Measurements from ENCODE around the gene RMP24.
A peak's percentile ranks its signal among the peaks of the same experiment; 100 is the strongest.

RMP24 gene

DNA sequence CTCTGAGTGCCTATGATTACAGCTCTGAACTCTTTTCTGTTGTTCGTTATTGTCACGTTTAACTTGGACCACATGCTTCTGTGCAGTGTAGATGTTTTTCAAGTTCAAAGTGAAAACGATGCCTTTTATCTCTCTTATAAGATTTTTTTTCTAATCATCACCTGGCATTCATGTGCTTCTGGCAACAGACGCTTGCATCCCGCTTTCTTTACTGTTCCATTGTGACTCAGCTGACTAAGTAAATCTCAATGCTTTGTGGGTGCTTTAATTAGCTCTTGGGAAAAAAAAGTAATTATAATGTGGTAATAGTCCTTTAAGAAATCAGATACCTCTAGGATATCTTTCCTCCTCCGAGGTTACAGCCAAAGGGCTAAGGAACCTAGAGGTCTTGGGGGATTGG, 31.2 kb upstream of the RMP24 start:
- H3K4me3 ChIP-seq (ENCODE audit: low read depth, low read length) = no peak overlapping the region
- in situ Hi-C loops (cut with HindIII; ENCODE audit: low pct_ligation_motif_present, low sequenced_read_pairs) = no loop called here
- H3K27me3 ChIP-seq (replicated peaks) = no peaks in the 10 kb centered on the region
- no peak for DNase-seq
- H3K36me3 ChIP-seq (replicated peaks) = no peaks in the 10 kb centered on the region
- H3K27ac ChIP-seq = no peak overlapping the region
- TF ChIP-seq, protein P1, sequence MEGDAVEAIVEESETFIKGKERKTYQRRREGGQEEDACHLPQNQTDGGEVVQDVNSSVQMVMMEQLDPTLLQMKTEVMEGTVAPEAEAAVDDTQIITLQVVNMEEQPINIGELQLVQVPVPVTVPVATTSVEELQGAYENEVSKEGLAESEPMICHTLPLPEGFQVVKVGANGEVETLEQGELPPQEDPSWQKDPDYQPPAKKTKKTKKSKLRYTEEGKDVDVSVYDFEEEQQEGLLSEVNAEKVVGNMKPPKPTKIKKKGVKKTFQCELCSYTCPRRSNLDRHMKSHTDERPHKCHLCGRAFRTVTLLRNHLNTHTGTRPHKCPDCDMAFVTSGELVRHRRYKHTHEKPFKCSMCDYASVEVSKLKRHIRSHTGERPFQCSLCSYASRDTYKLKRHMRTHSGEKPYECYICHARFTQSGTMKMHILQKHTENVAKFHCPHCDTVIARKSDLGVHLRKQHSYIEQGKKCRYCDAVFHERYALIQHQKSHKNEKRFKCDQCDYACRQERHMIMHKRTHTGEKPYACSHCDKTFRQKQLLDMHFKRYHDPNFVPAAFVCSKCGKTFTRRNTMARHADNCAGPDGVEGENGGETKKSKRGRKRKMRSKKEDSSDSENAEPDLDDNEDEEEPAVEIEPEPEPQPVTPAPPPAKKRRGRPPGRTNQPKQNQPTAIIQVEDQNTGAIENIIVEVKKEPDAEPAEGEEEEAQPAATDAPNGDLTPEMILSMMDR (IDR thresholded peaks at IDR 0.05; ENCODE audit: low read depth, low read length, missing control alignments) = no peak

DNA sequence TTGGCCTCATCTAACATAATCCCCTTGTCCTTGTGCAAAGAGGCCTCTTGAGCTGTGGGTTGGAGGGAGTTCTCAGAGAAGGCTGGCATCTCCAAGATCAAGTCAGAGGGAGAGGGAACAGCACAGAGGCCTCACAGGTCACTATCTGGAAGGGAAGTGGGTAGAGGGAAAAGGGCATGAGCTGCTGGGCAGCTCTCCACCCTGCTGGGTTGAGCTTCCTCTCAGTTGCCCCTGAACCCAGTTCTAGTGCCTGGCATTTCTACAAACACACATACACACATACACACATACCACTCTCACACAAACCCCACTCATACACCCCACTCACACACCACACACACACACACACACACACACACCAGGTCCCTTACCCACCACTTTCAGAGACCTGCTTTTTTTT, 30.3 kb upstream of the RMP24 start:
- no peak for DNase-seq
- Histone ChIP-seq H3K4me3 (ENCODE audit: low read depth, low read length) (no peak overlapping the region), H3K36me3 (replicated peaks) (no peaks in the 10 kb centered on the region), H3K27ac (no peak overlapping the region), H3K27me3 (replicated peaks) (no peaks in the 10 kb centered on the region)
- in situ Hi-C loops (cut with HindIII; ENCODE audit: low pct_ligation_motif_present, low sequenced_read_pairs) = no loop called here
- TF ChIP-seq, protein P1 (IDR thresholded peaks at IDR 0.05; ENCODE audit: low read depth, low read length, missing control alignments) = no peak

DNA sequence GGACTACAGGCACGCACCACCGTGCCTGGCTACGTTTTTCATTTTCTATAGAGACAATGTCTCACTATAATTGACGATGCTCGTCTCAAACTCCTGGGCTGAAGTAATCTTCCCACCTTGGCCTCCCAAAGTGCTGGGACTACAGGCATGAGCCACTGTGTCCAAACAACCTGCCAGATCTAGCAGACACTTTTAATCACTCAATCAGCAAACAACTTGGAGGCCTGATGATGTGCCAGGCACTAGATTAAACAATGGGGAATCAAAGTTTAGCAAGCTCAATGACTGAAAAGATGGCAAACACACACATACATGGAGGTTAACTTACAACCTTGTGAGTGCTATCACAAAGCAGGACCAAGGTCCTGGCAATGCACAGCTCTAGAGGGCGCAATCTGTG, 29.8 kb upstream of the RMP24 start:
- Histone ChIP-seq H3K27ac (no peak overlapping the region), H3K27me3 (replicated peaks) (no peaks in the 10 kb centered on the region), H3K4me3 (ENCODE audit: low read depth, low read length) (no peak overlapping the region), H3K36me3 (replicated peaks) (no peaks in the 10 kb centered on the region)
- no peak for DNase-seq
- TF ChIP-seq, protein P1 (IDR thresholded peaks at IDR 0.05; ENCODE audit: low read depth, low read length, missing control alignments) = no peak
- in situ Hi-C loops (cut with HindIII; ENCODE audit: low pct_ligation_motif_present, low sequenced_read_pairs) = no loop called here

DNA sequence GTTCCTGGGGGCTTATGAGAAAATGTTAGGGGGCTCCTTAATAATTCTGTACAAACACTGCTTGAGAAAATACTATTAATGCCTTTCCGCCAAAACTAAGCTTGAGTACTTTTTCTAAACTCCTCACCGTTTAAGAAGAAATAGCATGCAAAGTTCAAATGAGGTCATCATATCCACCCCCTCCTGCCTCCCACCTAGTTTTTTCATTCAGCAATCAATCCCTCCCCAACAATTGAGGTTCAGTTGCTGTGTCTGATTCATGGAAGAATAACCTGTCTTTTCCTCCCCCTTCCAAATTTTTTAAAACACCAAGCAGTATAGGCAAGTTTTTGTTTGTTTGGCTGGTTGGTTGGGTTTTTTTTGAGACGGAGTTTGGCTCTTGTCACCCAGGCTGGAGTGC, 24.4 kb upstream of the RMP24 start:
- DNase-seq = no peak
- no peaks in the 10 kb centered on the region for H3K27me3 ChIP-seq (replicated peaks)
- no peak overlapping the region for H3K4me3 ChIP-seq (ENCODE audit: low read depth, low read length)
- no peaks in the 10 kb centered on the region for H3K36me3 ChIP-seq (replicated peaks)
- H3K27ac ChIP-seq = no peak overlapping the region
- in situ Hi-C loops (cut with HindIII; ENCODE audit: low pct_ligation_motif_present, low sequenced_read_pairs) = no loop called here
- TF ChIP-seq, protein P1 (IDR thresholded peaks at IDR 0.05; ENCODE audit: low read depth, low read length, missing control alignments) = no peak

DNA sequence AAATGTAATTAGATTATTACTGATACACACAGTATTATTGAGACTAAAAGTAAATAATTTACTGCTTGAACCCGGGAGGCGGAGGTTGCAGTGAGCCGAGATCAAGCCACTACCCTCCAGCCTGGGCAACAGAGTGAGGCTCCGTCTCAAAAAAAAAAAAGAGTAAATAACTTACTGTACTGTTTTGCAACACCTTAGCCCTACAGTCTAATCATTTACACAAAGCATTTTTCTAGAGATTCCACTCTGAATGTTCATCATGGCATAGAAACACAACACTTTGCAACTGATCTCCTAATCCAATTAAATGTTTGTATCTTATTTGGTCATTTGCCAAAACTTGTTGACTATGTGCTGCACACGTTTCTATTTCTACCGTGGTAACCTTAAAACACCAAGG, 23.4 kb upstream of the RMP24 start:
- Histone ChIP-seq H3K4me3 (ENCODE audit: low read depth, low read length) (no peak overlapping the region), H3K27ac (no peak overlapping the region), H3K27me3 (replicated peaks) (no peaks in the 10 kb centered on the region), H3K36me3 (replicated peaks) (no peaks in the 10 kb centered on the region)
- in situ Hi-C loops (cut with HindIII; ENCODE audit: low pct_ligation_motif_present, low sequenced_read_pairs) = no loop called here
- TF ChIP-seq, protein P1 (IDR thresholded peaks at IDR 0.05; ENCODE audit: low read depth, low read length, missing control alignments) = no peak
- no peak for DNase-seq

DNA sequence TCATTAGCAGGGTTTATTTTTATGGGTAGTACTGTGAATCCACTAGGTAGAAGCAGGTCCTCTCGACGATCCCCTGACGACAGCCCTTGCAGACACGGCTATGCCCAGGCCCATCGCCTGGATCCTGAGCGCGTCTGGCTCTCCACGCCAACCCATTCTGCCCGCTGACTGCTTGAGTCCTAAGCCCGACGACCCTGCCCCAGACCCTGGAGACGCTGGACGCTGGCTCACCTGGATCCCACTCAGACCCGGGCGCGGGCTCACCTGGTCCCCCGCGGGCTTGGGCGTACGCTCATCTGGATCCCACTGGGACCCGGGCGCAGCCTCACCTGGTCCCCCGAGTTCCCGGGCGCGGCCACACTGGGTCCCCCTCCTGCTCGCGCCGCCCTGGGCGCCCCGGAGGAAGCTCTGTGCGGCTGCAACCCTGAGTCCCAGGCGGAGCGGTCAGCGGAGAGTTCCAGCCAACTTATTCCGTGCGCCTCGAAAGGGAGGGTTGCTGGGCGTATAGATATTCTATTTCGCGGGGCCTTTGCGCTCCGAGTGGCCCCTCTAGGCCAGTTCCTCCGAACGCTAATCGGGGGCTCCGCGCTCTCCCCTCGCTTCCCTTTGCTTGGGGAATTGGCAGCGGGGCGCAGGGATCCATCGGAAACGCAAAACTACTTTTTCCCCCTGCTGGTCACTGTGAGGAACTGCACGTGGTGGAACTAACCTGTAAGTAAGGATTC, 22.4 kb upstream of the RMP24 start:
- Histone ChIP-seq H3K27me3 (replicated peaks) (no peaks in the 10 kb centered on the region), H3K27ac (no peak overlapping the region), H3K4me3 (ENCODE audit: low read depth, low read length) (peak overlapping the region; percentile 64), H3K36me3 (replicated peaks) (no peaks in the 10 kb centered on the region)
- TF ChIP-seq, protein P1 (IDR thresholded peaks at IDR 0.05; ENCODE audit: low read depth, low read length, missing control alignments) = peak; percentile 90
- in situ Hi-C loops (cut with HindIII; ENCODE audit: low pct_ligation_motif_present, low sequenced_read_pairs) = no loop called here
- DNase-seq = peak; percentile 48
